Sigmoid colon (tissue), 7 donors: ENCODE results near the gene MORF4L2. TPM values are rescaled to one million over a fixed set of nuclear protein-coding genes. Genes with fewer than 3 reads are reported as not detected.
A peak's percentile ranks its signal among the peaks of the same experiment; 100 is the strongest.

Experiments used
- DNase-seq: peaks from one replicate; pipeline ENCODE4 v3.0.0-alpha.2; 2019
- H3K27ac ChIP-seq, 4 donors: fragments of 200-600 bp; sonication (generic); one replicate each; pipeline ENCODE4 v1.5.1; 2016 to 2019; ENCODE audit warnings: mild to moderate bottlenecking in 1 of 4
- H3K27me3 ChIP-seq, 3 donors: fragments of 200-600 bp; sonication (generic); one replicate each; pipeline ENCODE4 v1.5.1; 2019; ENCODE audit warnings: mild to moderate bottlenecking in 1 of 3
- H3K36me3 ChIP-seq, 4 donors: fragments of 200-600 bp; sonication (generic); one replicate each; pipeline ENCODE4 v1.5.1; 2016 to 2019
- H3K4me1 ChIP-seq, 4 donors: fragments of 200-600 bp; sonication (generic); one replicate each; pipeline ENCODE4 v1.5.1; 2017 to 2019
- H3K4me3 ChIP-seq, 4 donors: fragments of 200-600 bp; sonication (generic); one replicate each; pipeline ENCODE4 v1.5.1; 2017 to 2019; ENCODE audit warnings: mild to moderate bottlenecking in 2 of 4, moderate library complexity in 1 of 4
- H3K9me3 ChIP-seq, 4 donors: fragments of 200-600 bp in 3 of 4; sonication (generic) in 3 of 4; one replicate each; pipeline versions ENCODE4 v1.5.1 to v1.6.1; 2013 to 2019
- EP300 ChIP-seq, 4 donors: sonication (generic); formaldehyde crosslinking; IDR thresholded peaks; one replicate each; pipeline ENCODE4 v1.6.1; 2017; ENCODE audit warnings: antibody characterized with exemption in 4 of 4
- POLR2A ChIP-seq, 2 donors: fragments of 450-650 bp; IDR thresholded peaks; one replicate each; pipeline ENCODE4 v1.6.1; 2016; ENCODE audit warnings: antibody characterized with exemption in 2 of 2, mild to moderate bottlenecking in 2 of 2, moderate library complexity in 2 of 2
- POLR2AphosphoS5 ChIP-seq, 4 donors: sonication (generic); formaldehyde crosslinking; IDR thresholded peaks; one replicate each; pipeline ENCODE4 v1.6.1; 2017; ENCODE audit warnings: antibody characterized with exemption in 4 of 4
- WGBS, 2 donors: extraction: QIAGEN DNeasy Blood & Tissue Kit; methylation state at CpG; one replicate each; pipeline ENCODE4 v1.1.7; 2013; 5-methylcytosine and 5-hydroxymethylcytosine counted together
- intact Hi-C: fragments of 100-400 bp; cut with DNase I; formaldehyde crosslinking; loops from one replicate; pipeline ENCODE4 v1.15.1; 2023
- polyA plus RNA-seq, 3 donors: library from polyadenylated mRNA; stranded (reverse); fragments of 200-250 nt; gene quantifications; one replicate each; pipeline ENCODE4 v1.2.3, GENCODE V29; 2013
- total RNA-seq, 4 donors: library from RNA; depleted of rRNA; stranded (reverse); fragments of >200 nt; gene quantifications; one replicate each; pipeline ENCODE4 v1.1.0, GENCODE V29; 2016
- TF ChIP-seq, protein P1 (sequence below), 4 experiments: fragments of 450-650 bp in 3 of 4; fragments of 200-600 bp in 1 of 4; IDR thresholded peaks; one replicate each; pipeline ENCODE4 v1.5.1; 2016 to 2019; ENCODE audit warnings: antibody characterized with exemption in 4 of 4, mild to moderate bottlenecking in 3 of 4, moderate library complexity in 2 of 4
- donor health status: healthy with polysubstance abuse.
- donor health status: Bipolar disorder and iron deficiency.
- donor health status: healthy.

Gene MORF4L2
- total and polyA plus RNA-seq, 7 donors, result 171 to 255 (median 215) TPM

DNA sequence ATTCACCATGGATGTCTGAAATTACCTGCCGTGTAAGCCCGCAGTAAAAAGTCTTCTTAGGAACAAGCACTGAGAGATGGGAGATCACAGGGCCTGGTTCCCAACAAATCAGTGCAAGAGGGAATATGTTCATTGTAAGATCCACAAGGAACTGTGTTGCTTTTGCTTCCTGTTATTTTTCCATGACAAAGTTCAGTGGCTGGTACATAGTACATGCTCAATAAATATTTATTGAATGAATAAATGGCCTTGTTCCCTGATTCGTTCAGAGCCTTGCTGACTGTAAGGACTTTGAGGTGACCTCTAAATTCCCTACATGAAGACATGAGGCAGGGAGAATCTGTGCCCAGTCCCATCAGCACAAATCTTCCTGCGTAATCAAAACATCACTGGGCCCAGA lies 31.6 kb upstream of the MORF4L2 start:
- DNase-seq, result no peak
- Histone ChIP-seq H3K4me1 (peaks cover 0 to 9% (median 9%) of the 10 kb centered on the region in 4 donors), H3K4me3 (no peak overlapping the region), H3K27me3 (no peaks in the 10 kb centered on the region), H3K36me3 (no peaks in the 10 kb centered on the region), H3K9me3 (no peaks in the 10 kb centered on the region), H3K27ac (peak overlapping the region in 1 of 4 donors; percentile 70)
- TF ChIP-seq POLR2A (IDR thresholded peaks at IDR 0.05), result no peak
- TF ChIP-seq, protein P1, sequence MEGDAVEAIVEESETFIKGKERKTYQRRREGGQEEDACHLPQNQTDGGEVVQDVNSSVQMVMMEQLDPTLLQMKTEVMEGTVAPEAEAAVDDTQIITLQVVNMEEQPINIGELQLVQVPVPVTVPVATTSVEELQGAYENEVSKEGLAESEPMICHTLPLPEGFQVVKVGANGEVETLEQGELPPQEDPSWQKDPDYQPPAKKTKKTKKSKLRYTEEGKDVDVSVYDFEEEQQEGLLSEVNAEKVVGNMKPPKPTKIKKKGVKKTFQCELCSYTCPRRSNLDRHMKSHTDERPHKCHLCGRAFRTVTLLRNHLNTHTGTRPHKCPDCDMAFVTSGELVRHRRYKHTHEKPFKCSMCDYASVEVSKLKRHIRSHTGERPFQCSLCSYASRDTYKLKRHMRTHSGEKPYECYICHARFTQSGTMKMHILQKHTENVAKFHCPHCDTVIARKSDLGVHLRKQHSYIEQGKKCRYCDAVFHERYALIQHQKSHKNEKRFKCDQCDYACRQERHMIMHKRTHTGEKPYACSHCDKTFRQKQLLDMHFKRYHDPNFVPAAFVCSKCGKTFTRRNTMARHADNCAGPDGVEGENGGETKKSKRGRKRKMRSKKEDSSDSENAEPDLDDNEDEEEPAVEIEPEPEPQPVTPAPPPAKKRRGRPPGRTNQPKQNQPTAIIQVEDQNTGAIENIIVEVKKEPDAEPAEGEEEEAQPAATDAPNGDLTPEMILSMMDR (IDR thresholded peaks at IDR 0.05), result no peak
- TF ChIP-seq EP300 (IDR thresholded peaks at IDR 0.05), result no peak
- no peak for TF ChIP-seq POLR2AphosphoS5 (IDR thresholded peaks at IDR 0.05)
- WGBS, 2 donors, result 74 to 89% methylated on average over 4 of the region's 4 CpGs
- intact Hi-C loops, result loop anchor here (10.0 kb wide), 1 partner anchor 57 kb away; the partner anchor contains the start of gene PLP1

DNA sequence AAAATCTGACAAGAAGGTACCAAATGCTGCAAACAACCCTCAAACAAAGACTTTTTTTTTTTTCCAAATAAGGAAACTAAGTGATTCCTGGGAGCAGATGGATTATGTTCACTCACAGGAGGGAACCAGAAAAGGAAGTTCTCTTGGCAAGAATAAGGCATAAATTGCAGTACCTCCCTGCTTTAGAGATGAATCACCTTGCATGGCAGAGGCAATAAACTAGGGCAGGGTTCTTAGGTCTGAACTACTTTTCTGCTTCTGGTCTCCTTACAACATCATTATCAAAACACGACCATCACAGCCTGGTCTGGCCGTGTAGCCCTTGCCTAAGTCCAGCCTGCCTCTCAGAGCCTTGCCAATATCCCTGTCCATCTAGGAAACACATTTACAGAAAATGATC lies 30.5 kb upstream of the MORF4L2 start:
- Histone ChIP-seq H3K4me1 (peaks cover 0 to 9% (median 9%) of the 10 kb centered on the region in 4 donors), H3K4me3 (no peak overlapping the region), H3K36me3 (no peaks in the 10 kb centered on the region), H3K27me3 (no peaks in the 10 kb centered on the region), H3K27ac (peak overlapping the region; percentile 42 to 70 (median 58)), H3K9me3 (no peaks in the 10 kb centered on the region)
- WGBS, 2 donors, result 13 to 58% methylated on average over 2 of the region's 2 CpGs
- intact Hi-C loops, result loop anchor here (10.0 kb wide), 1 partner anchor 58 kb away; the partner anchor contains the start of gene PLP1
- no peak for DNase-seq
- TF ChIP-seq POLR2AphosphoS5 (IDR thresholded peaks at IDR 0.05), result peak in 3 of 4 donors; percentile 5 to 62 (median 37)
- TF ChIP-seq, protein P1 (IDR thresholded peaks at IDR 0.05), result no peak

DNA sequence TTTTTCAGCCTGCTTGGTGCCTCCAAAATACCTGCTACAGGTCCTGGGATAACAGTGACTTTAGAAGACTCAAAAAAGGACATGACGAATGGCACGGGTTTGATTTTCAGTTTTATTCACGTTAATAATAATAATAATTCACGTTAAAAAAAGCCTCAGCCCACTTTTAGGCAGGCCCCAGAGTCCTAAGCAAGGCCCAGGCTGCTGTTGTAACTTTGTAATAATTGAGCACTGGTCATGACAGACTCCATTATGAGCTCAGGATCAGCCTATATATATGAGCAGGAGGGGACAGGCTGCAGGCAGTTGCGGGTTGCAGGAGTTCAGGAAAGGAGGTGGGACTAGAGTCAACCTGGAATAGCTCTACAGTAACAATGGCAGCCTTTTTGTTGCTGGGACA lies 24.1 kb upstream of the MORF4L2 start, which contains the start of gene TMEM31:
Gene TMEM31 (plus strand): TSS at position 301 of the 400 bp plus-strand sequence. CDS start 1,350 bp downstream, outside the sequence.
- Histone ChIP-seq H3K27me3 (no peaks in the 10 kb centered on the region), H3K9me3 (no peaks in the 10 kb centered on the region), H3K4me3 (no peak within 1 kb of the TSS), H3K36me3 (no peaks in the 10 kb centered on the region), H3K4me1 (no peaks in the 10 kb centered on the region), H3K27ac (no peak within 1 kb of the TSS)
- no peak for DNase-seq
- 92% methylated on average over 5 of the region's 5 CpGs for WGBS, 2 donors
- no peak for TF ChIP-seq EP300 (IDR thresholded peaks at IDR 0.05)
- intact Hi-C loops, result loop anchor here (5.0 to 10.0 kb wide), 2 partner anchors 64 to 107 kb away; partner anchors contain the start of gene PLP1

DNA sequence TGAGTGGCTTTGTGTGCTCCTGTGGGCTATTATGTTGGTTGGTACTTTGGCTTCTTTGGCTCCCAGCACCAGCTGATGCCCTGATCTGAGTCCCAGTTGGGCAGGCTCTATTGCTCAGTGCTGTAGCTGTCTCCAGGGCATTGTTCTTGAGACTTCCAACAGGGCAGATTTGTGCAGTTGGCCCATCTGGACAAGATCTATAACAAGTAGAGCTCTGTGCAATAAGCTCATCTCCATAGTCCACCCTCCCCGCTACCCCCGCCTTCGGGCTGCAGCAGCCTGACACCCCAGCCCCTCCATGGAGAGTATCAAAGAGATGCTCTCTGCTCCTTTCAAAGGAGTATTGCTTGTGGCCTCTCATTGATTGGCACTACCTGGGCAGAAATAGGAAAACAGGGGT lies 18.4 kb upstream of the MORF4L2 start:
- TF ChIP-seq, protein P1 (IDR thresholded peaks at IDR 0.05), result no peak
- TF ChIP-seq EP300 (IDR thresholded peaks at IDR 0.05), result no peak
- Histone ChIP-seq H3K27me3 (no peaks in the 10 kb centered on the region), H3K9me3 (no peaks in the 10 kb centered on the region), H3K27ac (no peak overlapping the region), H3K36me3 (no peaks in the 10 kb centered on the region), H3K4me1 (no peaks in the 10 kb centered on the region), H3K4me3 (no peak overlapping the region)
- DNase-seq, result no peak
- intact Hi-C loops, result no loop called here
- 94 to 98% methylated on average over 3 of the region's 3 CpGs for WGBS, 2 donors

DNA sequence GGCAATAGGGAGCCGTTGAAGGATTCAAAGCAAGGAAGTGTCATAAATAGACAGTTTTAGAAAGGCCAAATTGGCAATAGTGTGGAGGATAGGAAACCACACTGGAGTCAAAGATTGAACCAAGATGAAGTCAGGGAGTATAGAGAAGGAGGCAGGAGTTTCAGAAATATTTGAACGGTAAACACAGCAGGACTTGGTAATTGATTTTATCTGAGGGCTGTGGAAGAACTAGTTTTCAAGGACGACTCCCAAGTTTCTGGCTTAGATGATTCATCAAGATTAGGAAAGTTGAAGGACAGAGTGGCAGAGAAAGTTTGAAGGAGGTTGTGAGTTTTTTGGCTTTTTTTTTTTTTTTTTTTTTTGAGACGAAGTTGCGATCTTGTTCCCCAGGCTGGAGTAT lies 12.7 kb upstream of the MORF4L2 start:
- H3K27me3 ChIP-seq, result no peaks in the 10 kb centered on the region
- H3K4me3 ChIP-seq, result no peak overlapping the region
- intact Hi-C loops, result no loop called here
- no peaks in the 10 kb centered on the region for H3K36me3 ChIP-seq
- no peaks in the 10 kb centered on the region for H3K4me1 ChIP-seq
- TF ChIP-seq POLR2AphosphoS5 (IDR thresholded peaks at IDR 0.05) (no peak), POLR2A (IDR thresholded peaks at IDR 0.05) (no peak), EP300 (IDR thresholded peaks at IDR 0.05) (no peak)
- TF ChIP-seq, protein P1 (IDR thresholded peaks at IDR 0.05), result no peak
- no peak for DNase-seq
- 82 to 89% methylated on average over 5 of the region's 5 CpGs for WGBS, 2 donors
- H3K27ac ChIP-seq, result no peak overlapping the region
- no peaks in the 10 kb centered on the region for H3K9me3 ChIP-seq
